Fibroblast of peridontal ligament (primary cell): ENCODE measurements around the gene TTC28.
"Not testable (repeated sequence)": the region's sequence is repeated elsewhere in the genome, so short reads cannot be mapped to it uniquely, and the experiment has no call there.

Experiments
- DNase-seq: peaks from one replicate; pipeline ENCODE4 v3.0.0-alpha.2; 2010; ENCODE audit errors: extremely low read depth

The TTC28 gene

DNA sequence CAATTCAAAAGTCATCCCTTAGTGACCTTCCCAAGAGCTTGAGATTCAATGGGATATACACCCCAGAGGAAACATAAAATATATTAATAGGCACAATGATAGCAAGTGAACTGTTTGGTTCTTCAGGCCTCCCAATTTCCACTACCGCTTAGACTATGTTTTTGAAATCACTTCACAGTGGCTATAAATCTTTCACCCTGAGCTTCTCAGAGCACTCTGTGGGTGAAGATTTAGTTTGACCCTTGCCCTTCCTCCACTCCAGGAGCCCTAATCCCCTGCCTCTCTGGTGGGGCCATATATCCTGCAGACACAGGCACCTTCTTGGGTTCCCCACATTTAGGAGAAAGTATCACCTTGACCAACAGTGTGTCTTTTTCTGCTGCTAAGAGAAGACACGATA, 573.7 kb downstream of the TTC28 start:
- DNase-seq: no peak

GRCh38 chr22:28105413-28105812, 574.2 kb downstream of the TTC28 start:
- DNase-seq: no peak

DNA sequence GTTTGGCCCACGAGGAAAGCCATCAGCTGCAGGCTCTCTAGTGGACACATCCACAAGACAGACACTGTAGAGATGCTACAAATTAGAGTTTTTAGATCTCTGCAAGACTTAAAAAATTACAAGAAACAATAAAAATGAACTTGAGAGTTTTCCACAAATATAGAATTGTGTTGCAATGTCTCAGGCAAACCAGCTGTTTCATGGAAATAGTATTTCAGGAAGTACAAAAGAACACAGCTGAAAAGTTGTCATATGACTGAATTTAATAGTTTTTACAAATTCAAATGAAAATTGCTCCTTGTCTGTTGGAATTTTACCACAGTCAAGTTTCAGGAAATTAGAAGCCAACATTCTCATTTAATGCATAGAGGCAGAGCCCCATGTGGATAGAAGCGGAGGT, 576.0 kb downstream of the TTC28 start:
- peak; percentile 42 for DNase-seq

- DNase-seq: no peak
Measured at GRCh38 chr22:28102151-28102812, 577.4 kb downstream of the TTC28 start.

- DNase-seq: no peak
Measured at GRCh38 chr22:28097627-28098026, 582.0 kb downstream of the TTC28 start.

- no peak for DNase-seq
Measured at GRCh38 chr22:28096161-28096560, 583.5 kb downstream of the TTC28 start.

DNA sequence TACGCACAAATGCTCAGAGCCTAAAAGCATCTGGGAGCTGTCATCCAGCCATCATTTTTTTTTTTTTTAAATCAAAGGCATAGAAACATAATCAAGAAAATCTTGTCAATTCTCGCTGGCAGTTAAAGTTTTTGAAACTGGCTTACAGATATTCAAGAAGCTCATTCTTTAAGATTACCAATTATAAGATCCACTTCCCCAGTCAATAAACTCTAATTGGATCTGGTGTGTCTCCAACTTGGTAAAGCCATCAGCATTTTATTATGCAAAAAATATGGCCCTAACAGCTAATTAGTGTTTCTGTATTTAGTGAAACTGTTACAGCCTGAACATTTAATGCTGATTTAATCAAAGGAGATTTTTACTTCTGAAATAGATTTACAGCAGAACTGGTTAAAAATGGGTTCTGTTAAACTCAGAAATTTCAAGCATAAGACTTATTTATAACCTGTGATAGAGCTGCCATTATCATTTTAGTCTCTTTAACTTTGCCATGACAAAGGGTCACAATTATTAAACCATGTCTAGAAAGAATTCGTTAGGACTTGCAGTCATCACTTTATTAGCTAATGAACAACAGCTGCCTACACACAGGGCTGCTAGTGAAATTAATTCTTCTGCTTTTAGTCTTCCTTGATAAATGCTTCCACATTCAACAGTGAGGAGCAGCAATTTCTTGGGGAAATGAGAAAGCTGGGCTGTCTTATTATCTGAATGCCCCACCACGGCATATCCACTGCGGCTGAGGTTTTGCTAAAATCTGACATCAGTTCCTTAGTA, 584.1 kb downstream of the TTC28 start:
- no peak for DNase-seq

- DNase-seq: no peak
Measured at GRCh38 chr22:28094771-28095170, 584.9 kb downstream of the TTC28 start.

- DNase-seq: no peak
Measured at GRCh38 chr22:28093711-28094110, 585.9 kb downstream of the TTC28 start.

GRCh38 chr22:28091486-28091885, 588.2 kb downstream of the TTC28 start:
- DNase-seq: no peak

DNA sequence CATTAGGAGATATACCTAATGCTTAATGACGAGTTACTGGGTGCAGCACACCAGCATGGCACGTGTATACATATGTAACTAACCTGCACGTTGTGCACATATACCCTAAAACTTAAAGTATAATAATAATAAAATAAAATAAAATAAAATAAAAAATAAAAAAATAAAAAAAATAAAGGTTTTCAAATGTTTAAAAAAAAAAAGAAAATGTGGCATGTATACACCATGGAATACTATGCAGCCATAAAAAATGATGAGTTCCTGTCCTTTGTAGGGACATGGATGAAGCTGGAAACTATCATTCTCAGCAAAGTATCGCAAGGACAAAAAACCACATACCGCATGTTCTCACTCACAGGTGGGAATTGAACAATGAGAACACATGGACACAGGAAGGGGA, 590.1 kb downstream of the TTC28 start:
- not testable (repeated sequence) for DNase-seq

DNA sequence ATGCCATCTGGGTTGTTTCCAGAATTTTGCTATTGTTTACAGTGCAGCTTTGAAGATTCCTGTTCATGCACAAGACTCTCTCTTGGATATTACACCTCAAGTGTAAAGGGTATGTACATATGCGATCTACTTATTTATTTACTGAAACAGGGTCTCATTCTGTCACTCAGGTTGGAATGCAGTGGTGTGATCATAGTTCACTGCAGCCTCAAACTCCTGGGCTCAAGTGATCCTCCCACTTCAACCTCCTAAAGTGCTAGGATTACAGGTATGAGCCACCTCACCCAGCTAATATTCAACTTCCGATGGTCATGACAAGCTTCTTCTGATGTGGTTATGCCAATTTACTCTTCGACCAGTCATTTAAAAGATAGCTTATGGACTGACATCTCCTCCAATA, 602.5 kb downstream of the TTC28 start:
- no peak for DNase-seq

GRCh38 chr22:28075358-28075981, 604.2 kb downstream of the TTC28 start:
- DNase-seq: peak; percentile 85

DNA sequence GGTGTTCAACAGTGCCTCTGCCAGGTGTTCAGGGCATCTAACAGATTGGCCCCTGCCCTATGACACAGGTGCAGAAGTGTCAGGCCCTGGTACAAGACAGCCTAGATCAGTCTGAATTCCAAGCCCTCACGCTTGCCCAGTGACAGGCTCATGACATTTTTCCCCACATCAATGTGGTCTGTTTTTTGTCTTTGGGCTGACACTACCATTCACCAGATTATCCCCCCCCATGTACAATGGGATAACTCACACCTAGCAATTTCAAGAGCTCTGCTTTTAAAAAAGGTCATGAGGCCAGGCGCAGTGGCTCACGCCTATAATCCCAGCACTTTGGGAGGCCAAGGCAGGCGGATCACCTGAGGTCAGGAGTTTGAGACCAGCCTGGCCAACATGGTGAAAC, 605.1 kb downstream of the TTC28 start:
- no peak for DNase-seq

- DNase-seq: no peak
Measured at GRCh38 chr22:28072066-28072465, 607.6 kb downstream of the TTC28 start.

- DNase-seq: peak; percentile 9
Measured at GRCh38 chr22:28068826-28069225, 610.8 kb downstream of the TTC28 start.

DNA sequence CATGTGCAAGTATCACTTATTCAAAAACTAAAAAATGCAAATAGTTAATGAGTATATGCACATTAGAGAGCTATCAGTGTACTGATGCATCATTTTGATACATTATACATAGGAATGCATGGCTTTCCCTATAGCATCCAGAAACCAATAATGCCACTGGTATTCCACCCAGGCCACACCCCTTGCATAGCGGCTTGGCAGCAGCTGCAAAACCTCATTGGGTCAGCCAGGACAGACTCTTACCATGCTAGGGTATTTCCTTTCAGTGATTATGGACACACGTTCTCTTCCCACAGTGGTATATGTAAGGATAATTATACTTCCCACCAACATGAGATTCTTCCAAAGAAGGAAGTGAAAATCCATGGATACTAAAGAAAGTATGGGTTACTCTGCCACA, 614.7 kb downstream of the TTC28 start:
- peak; percentile 36 for DNase-seq

GRCh38 chr22:28063656-28064055, 616.0 kb downstream of the TTC28 start:
- DNase-seq: no peak

GRCh38 chr22:28060594-28060993, 619.0 kb downstream of the TTC28 start:
- DNase-seq: not testable (repeated sequence)

- DNase-seq: no peak
Measured at GRCh38 chr22:28058036-28058435, 621.6 kb downstream of the TTC28 start.

- DNase-seq: no peak
Measured at GRCh38 chr22:28054819-28055208, 624.8 kb downstream of the TTC28 start.

DNA sequence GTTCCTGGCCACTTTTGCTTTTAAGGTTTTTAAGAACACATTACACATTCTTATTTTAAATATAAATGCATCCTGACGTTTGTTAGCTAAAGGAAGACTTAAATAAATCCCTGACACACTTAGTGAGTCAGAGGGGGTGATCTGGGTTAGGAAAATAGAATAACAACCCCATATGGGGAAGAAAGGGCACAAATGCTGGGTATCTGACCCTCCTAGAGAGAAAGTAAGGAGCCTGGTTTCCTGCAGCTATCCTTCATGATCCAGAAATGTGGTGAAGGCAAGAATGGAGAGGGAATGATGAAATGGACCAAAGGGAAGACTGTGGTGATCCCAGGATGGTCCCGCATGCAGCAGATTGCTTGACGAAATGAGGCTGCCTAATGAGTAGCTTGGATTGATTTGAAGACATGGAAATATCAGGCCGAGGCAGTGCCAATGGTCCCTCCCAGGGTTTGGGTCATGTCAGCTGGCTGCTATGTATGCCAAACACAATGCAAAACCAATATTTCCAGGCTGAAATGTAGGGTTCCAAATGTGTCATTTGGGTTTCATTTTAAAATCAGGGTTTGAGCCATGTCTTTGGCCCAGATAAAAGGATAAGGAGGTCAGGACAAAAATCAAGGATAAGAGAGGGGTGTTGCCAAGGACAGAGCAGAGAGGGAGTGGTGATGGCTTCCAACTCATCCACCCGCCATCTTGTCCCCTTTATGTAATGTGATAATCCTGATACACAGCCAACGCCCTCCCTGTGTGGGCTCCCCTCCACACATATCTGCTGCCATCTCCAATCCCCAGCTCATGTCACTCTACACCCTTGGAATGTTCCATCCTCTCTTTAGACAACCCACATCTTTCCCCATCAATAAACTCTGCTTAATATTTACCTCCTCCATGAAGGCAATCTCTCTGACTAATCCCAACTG, 625.5 kb downstream of the TTC28 start:
- peak; percentile 57 for DNase-seq
